ENCODE measurements around the gene AJM1.

DNA sequence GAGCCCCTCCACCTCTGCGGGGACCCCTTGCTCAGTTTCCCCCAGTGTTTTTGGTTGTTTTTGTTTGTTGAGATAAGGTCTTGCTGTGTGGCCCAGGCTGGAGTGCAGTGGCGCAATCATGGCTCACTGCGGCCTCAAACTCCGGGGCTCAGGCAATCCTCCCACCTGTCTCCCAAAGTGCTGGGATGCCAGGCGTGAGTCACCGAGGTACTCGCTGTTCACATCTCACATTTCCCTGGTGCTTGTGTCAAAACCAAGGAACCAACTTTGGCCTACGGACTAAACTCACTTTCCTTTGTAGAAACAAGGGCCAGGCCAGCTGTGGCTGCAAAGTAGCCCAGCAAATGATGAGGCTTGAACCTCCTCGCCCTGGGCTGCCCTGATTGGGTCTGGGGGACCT is 9.7 kb upstream of the AJM1 start:
- TF ChIP-seq, protein P1, sequence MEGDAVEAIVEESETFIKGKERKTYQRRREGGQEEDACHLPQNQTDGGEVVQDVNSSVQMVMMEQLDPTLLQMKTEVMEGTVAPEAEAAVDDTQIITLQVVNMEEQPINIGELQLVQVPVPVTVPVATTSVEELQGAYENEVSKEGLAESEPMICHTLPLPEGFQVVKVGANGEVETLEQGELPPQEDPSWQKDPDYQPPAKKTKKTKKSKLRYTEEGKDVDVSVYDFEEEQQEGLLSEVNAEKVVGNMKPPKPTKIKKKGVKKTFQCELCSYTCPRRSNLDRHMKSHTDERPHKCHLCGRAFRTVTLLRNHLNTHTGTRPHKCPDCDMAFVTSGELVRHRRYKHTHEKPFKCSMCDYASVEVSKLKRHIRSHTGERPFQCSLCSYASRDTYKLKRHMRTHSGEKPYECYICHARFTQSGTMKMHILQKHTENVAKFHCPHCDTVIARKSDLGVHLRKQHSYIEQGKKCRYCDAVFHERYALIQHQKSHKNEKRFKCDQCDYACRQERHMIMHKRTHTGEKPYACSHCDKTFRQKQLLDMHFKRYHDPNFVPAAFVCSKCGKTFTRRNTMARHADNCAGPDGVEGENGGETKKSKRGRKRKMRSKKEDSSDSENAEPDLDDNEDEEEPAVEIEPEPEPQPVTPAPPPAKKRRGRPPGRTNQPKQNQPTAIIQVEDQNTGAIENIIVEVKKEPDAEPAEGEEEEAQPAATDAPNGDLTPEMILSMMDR (IDR thresholded peaks at IDR 0.05) = no peak
- no peak for TF ChIP-seq POLR2A (IDR thresholded peaks at IDR 0.05)

Data from thyroid gland (tissue), 4 donors.